Measurements from ENCODE around the gene RPL39L.

DNA sequence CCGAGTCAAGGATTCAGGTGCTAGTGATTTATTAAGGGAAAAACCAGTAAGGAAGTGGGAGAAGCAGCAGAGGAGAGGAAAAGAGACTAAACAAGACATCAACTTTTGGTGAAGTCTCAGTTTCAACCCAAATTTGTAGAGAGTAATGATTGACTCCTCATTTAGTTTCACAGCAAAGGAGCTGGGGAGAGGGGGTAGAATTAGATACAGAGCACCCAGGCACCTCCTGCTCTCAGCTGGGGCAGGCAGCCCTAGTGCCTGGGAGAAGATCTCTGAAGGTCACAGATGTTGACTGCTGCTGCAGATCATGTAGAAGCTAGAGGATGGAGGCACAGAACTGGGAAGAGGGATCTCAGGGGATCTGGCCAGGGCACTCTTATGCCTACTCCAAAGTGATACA lies 29.1 kb downstream of the RPL39L start:
- no peak for TF ChIP-seq POLR2A (IDR thresholded peaks at IDR 0.05; ENCODE audit: extremely low read depth, insufficient read length)
- TF ChIP-seq, protein P1, sequence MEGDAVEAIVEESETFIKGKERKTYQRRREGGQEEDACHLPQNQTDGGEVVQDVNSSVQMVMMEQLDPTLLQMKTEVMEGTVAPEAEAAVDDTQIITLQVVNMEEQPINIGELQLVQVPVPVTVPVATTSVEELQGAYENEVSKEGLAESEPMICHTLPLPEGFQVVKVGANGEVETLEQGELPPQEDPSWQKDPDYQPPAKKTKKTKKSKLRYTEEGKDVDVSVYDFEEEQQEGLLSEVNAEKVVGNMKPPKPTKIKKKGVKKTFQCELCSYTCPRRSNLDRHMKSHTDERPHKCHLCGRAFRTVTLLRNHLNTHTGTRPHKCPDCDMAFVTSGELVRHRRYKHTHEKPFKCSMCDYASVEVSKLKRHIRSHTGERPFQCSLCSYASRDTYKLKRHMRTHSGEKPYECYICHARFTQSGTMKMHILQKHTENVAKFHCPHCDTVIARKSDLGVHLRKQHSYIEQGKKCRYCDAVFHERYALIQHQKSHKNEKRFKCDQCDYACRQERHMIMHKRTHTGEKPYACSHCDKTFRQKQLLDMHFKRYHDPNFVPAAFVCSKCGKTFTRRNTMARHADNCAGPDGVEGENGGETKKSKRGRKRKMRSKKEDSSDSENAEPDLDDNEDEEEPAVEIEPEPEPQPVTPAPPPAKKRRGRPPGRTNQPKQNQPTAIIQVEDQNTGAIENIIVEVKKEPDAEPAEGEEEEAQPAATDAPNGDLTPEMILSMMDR (IDR thresholded peaks at IDR 0.05; ENCODE audit: low read depth, low read length), result no peak
- TF ChIP-seq, protein P2, sequence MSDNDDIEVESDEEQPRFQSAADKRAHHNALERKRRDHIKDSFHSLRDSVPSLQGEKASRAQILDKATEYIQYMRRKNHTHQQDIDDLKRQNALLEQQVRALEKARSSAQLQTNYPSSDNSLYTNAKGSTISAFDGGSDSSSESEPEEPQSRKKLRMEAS (IDR thresholded peaks at IDR 0.05; ENCODE audit: low read depth, low read length), result no peak
